NCI-H526 treated with DMSO at 0.1 percent for 48 hours (cell line): ENCODE data around the gene WIPI1.
"Not testable (repeated sequence)": the region's sequence is repeated elsewhere in the genome, so short reads cannot be mapped to it uniquely, and the experiment has no call there.

ENCODE experiments used
- DNase-seq: peaks from one replicate; lab custom pipeline; 2025; lab: John Stamatoyannopoulos, UW

Gene WIPI1

GRCh38 chr17:68437979-68438822, 19.1 kb downstream of the WIPI1 start:
- DNase-seq, result no peak

- peak; percentile 27 for DNase-seq
These were observed 21.1 kb downstream of the WIPI1 start for GRCh38 chr17:68435876-68436842.

- no peak for DNase-seq
These were observed 21.9 kb downstream of the WIPI1 start for GRCh38 chr17:68435361-68435760.

GRCh38 chr17:68433911-68434508, 23.3 kb downstream of the WIPI1 start:
- DNase-seq, result no peak

GRCh38 chr17:68433211-68433610, 24.1 kb downstream of the WIPI1 start:
- no peak for DNase-seq

GRCh38 chr17:68432086-68432864, 25.0 kb downstream of the WIPI1 start:
- no peak for DNase-seq

- peak; percentile 1 for DNase-seq
These were observed 25.6 kb downstream of the WIPI1 start for GRCh38 chr17:68431661-68432071.

- DNase-seq, result no peak
These were observed 26.2 kb downstream of the WIPI1 start for GRCh38 chr17:68431045-68431608.

GRCh38 chr17:68429881-68430280, 27.4 kb downstream of the WIPI1 start:
- no peak for DNase-seq

- DNase-seq, result no peak
These were observed 28.7 kb downstream of the WIPI1 start for GRCh38 chr17:68428498-68429172.

GRCh38 chr17:68427575-68427974, 29.7 kb downstream of the WIPI1 start:
- no peak for DNase-seq

- no peak for DNase-seq
These were observed 31.3 kb downstream of the WIPI1 start for GRCh38 chr17:68425979-68426378.

GRCh38 chr17:68424861-68425260, 32.4 kb downstream of the WIPI1 start:
- DNase-seq, result peak; percentile 59

- DNase-seq, result no peak
These were observed 33.1 kb downstream of the WIPI1 start for GRCh38 chr17:68424203-68424602.

- no peak for DNase-seq
These were observed 34.0 kb downstream of the WIPI1 start for GRCh38 chr17:68423251-68423650.

- DNase-seq, result no peak
These were observed 34.5 kb downstream of the WIPI1 start for GRCh38 chr17:68422821-68423220.

- no peak for DNase-seq
These were observed 35.8 kb downstream of the WIPI1 start for GRCh38 chr17:68421486-68421885.

- no peak for DNase-seq
These were observed 37.2 kb downstream of the WIPI1 start for GRCh38 chr17:68420065-68420464.

GRCh38 chr17:68418876-68419275, 38.4 kb downstream of the WIPI1 start:
- DNase-seq, result no peak

GRCh38 chr17:68417317-68417716, 40.0 kb downstream of the WIPI1 start:
- DNase-seq, result no peak

- not testable (repeated sequence) for DNase-seq
These were observed 42.4 kb downstream of the WIPI1 start for GRCh38 chr17:68414901-68415300.
